ENCODE measurements around the gene ABHD2.

Gene ABHD2

GRCh38 chr15:89115547-89115946 is 27.3 kb downstream of the ABHD2 start:
- H3K4me2 ChIP-seq (ENCODE audit: low read length) = no peak overlapping the region
- H3K79me2 ChIP-seq (ENCODE audit: control insufficient read depth, low read length) = no peaks in the 10 kb centered on the region
- H3F3A ChIP-seq (ENCODE audit: control insufficient read depth, insufficient read depth) = no peaks in the 10 kb centered on the region
- no peak overlapping the region for H3K27ac ChIP-seq (ENCODE audit: low read depth, low read length)
- no peaks in the 10 kb centered on the region for H3K9me2 ChIP-seq (replicated peaks; ENCODE audit: control insufficient read depth, low read length)
- H3K36me3 ChIP-seq (ENCODE audit: control insufficient read depth, low read length) = peaks cover 7% of the 10 kb centered on the region
- H3K4me3 ChIP-seq (ENCODE audit: low read length) = no peak overlapping the region
- no peaks in the 10 kb centered on the region for H3K27me3 ChIP-seq (ENCODE audit: control insufficient read depth, low read length)
- no peaks in the 10 kb centered on the region for H4K20me1 ChIP-seq (ENCODE audit: control insufficient read depth, insufficient read depth, low read depth, low read length)
- H3K9me3 ChIP-seq (ENCODE audit: control insufficient read depth, insufficient read depth, low read length) = no peaks in the 10 kb centered on the region
- TF ChIP-seq CTCF (IDR thresholded peaks at IDR 0.05; ENCODE audit: low read depth, low read length, poor library complexity, severe bottlenecking) (no peak), EZH2phosphoT487 (IDR thresholded peaks at IDR 0.05; ENCODE audit: borderline replicate concordance, low read length) (no peak)
- H3K4me1 ChIP-seq (ENCODE audit: control insufficient read depth, low read length) = no peaks in the 10 kb centered on the region

GRCh38 chr15:89116404-89116803 is 28.1 kb downstream of the ABHD2 start:
- TF ChIP-seq EZH2phosphoT487 (IDR thresholded peaks at IDR 0.05; ENCODE audit: borderline replicate concordance, low read length) (no peak), CTCF (IDR thresholded peaks at IDR 0.05; ENCODE audit: low read depth, low read length, poor library complexity, severe bottlenecking) (no peak)
- H3K4me1 ChIP-seq (ENCODE audit: control insufficient read depth, low read length) = no peaks in the 10 kb centered on the region
- no peaks in the 10 kb centered on the region for H3K79me2 ChIP-seq (ENCODE audit: control insufficient read depth, low read length)
- H3K4me3 ChIP-seq (ENCODE audit: low read length) = no peak overlapping the region
- H3K36me3 ChIP-seq (ENCODE audit: control insufficient read depth, low read length) = peaks cover 7% of the 10 kb centered on the region
- no peak overlapping the region for H3K4me2 ChIP-seq (ENCODE audit: low read length)
- no peaks in the 10 kb centered on the region for H3K9me2 ChIP-seq (replicated peaks; ENCODE audit: control insufficient read depth, low read length)
- no peaks in the 10 kb centered on the region for H3K27me3 ChIP-seq (ENCODE audit: control insufficient read depth, low read length)
- H4K20me1 ChIP-seq (ENCODE audit: control insufficient read depth, insufficient read depth, low read depth, low read length) = no peaks in the 10 kb centered on the region
- H3K27ac ChIP-seq (ENCODE audit: low read depth, low read length) = no peak overlapping the region
- no peaks in the 10 kb centered on the region for H3F3A ChIP-seq (ENCODE audit: control insufficient read depth, insufficient read depth)
- no peaks in the 10 kb centered on the region for H3K9me3 ChIP-seq (ENCODE audit: control insufficient read depth, insufficient read depth, low read length)

- H3K79me2 ChIP-seq (ENCODE audit: control insufficient read depth, low read length) = no peaks in the 10 kb centered on the region
- no peaks in the 10 kb centered on the region for H3F3A ChIP-seq (ENCODE audit: control insufficient read depth, insufficient read depth)
- H3K4me2 ChIP-seq (ENCODE audit: low read length) = no peak overlapping the region
- no peak overlapping the region for H3K4me3 ChIP-seq (ENCODE audit: low read length)
- H3K27me3 ChIP-seq (ENCODE audit: control insufficient read depth, low read length) = no peaks in the 10 kb centered on the region
- H3K27ac ChIP-seq (ENCODE audit: low read depth, low read length) = no peak overlapping the region
- no peaks in the 10 kb centered on the region for H3K9me3 ChIP-seq (ENCODE audit: control insufficient read depth, insufficient read depth, low read length)
- no peaks in the 10 kb centered on the region for H3K4me1 ChIP-seq (ENCODE audit: control insufficient read depth, low read length)
- TF ChIP-seq EZH2phosphoT487 (IDR thresholded peaks at IDR 0.05; ENCODE audit: borderline replicate concordance, low read length) (no peak), CTCF (IDR thresholded peaks at IDR 0.05; ENCODE audit: low read depth, low read length, poor library complexity, severe bottlenecking) (no peak)
- no peaks in the 10 kb centered on the region for H3K9me2 ChIP-seq (replicated peaks; ENCODE audit: control insufficient read depth, low read length)
- H4K20me1 ChIP-seq (ENCODE audit: control insufficient read depth, insufficient read depth, low read depth, low read length) = no peaks in the 10 kb centered on the region
- H3K36me3 ChIP-seq (ENCODE audit: control insufficient read depth, low read length) = peaks cover 7% of the 10 kb centered on the region
Observed at GRCh38 chr15:89117790-89118189, 29.5 kb downstream of the ABHD2 start.

Data from DOHH2 (cell line).